ENCODE data around the gene ANKRD13C. TPM values are rescaled to one million over a fixed set of nuclear protein-coding genes. Genes with fewer than 3 reads are reported as not detected.

ANKRD13C gene
- total and polyA plus RNA-seq, 2 of the 4 experiments (the other 2 are of a cell fraction) = 8.3 to 10.9 TPM

DNA sequence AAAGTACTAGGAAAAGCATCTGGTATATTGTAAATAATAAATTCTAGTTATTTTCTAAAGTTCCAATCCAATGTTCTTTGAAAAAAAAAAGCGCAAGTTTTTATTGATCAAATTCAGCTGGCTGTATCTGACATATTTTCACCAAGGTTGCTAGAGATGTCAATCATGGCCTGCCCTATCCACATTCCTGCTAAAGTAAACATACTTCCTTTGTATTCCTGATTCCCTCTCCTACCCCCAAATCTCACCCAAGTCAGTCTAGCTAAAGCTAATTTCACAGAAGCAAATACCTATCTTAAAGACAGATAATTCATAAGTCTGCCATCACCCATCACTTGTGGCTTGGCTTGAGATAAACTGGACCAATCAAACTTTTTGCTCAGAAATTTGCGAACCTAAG lies 21.3 kb downstream of the ANKRD13C start:
- no peak for ATAC-seq (ENCODE audit: low read depth)
- Histone ChIP-seq H2BK5ac (ENCODE audit: low read depth, low read length, poor library complexity, severe bottlenecking) (no peak overlapping the region), H4K91ac (ENCODE audit: insufficient read depth, low read depth, low read length) (no peak overlapping the region), H3K4me3 (ENCODE audit: insufficient read depth, low read depth, low read length) (no peak overlapping the region), H3K27me3 (ENCODE audit: control insufficient read depth, insufficient read depth, low read length) (no peaks in the 10 kb centered on the region), H3K56ac (ENCODE audit: extremely low read depth, insufficient read depth, low read length) (no peak overlapping the region), H2BK15ac (ENCODE audit: low read depth, low read length) (no peak overlapping the region), H2AFZ (replicated peaks; ENCODE audit: low read length, poor library complexity) (no peak overlapping the region), H3K9me1 (ENCODE audit: insufficient read depth, low read length) (no peaks in the 10 kb centered on the region), H3K23ac (ENCODE audit: low read depth, low read length) (no peak overlapping the region), H3K79me1 (ENCODE audit: low read depth in 1 of 2, low read length in 2 of 2) (peaks cover 24 to 54% of the 10 kb centered on the region in 2 experiments), H3K18ac (ENCODE audit: low read depth, low read length) (no peak overlapping the region), H4K20me1 (ENCODE audit: insufficient read depth, low read length) (peaks cover 5% of the 10 kb centered on the region; the same call in 1 of the 2 replicates), H2BK20ac (ENCODE audit: low read depth, low read length) (no peak overlapping the region), H4K5ac (ENCODE audit: low read depth, low read length) (no peak overlapping the region), H3K9ac (ENCODE audit: low read depth, low read length) (no peak overlapping the region), H4K8ac (ENCODE audit: low read depth in 2 of 2, low read length in 2 of 2) (no peak overlapping the region), H3K4ac (ENCODE audit: low read depth, low read length) (no peak overlapping the region), H2AK9ac (replicated peaks; ENCODE audit: low read depth, low read length, poor library complexity) (no peak overlapping the region), H3K9me3 (ENCODE audit: control insufficient read depth, insufficient read depth, low read length) (no peaks in the 10 kb centered on the region), H2BK120ac (ENCODE audit: low read depth, low read length) (no peak overlapping the region), H2AK5ac (ENCODE audit: low read depth, low read length) (no peak overlapping the region), H3K14ac (replicated peaks; ENCODE audit: low read depth, low read length) (no peak overlapping the region), H3K27ac (ENCODE audit: insufficient read depth, low read length) (no peak overlapping the region), H3K4me1 (ENCODE audit: control insufficient read depth, insufficient read depth, low read length) (no peaks in the 10 kb centered on the region; the same call in 1 of the 2 replicates), H3K36me3 (ENCODE audit: control insufficient read depth, insufficient read depth, low read length) (peaks cover 9% of the 10 kb centered on the region), H3K4me2 (ENCODE audit: low read depth, low read length) (no peak overlapping the region)
- CTCF ChIA-PET = interaction anchor here (0.6 kb wide), 1 partner anchor 76 kb away, joined by 4 read pairs; no protein-coding TSS in a partner anchor
- BruUV-seq (replicated peaks) = no TSS peak
- in situ Hi-C loops (cut with MboI; ENCODE audit: low sequenced_read_pairs) = no loop called here
- dilution Hi-C loops (cut with HindIII; ENCODE audit: low sequenced_read_pairs, unreplicated experiment) = no loop called here
- POLR2A ChIA-PET (ENCODE audit: unreplicated experiment) = no interaction called here
- no peak for DNase-seq
- intact Hi-C loops (cut with micrococcal nuclease) = no loop called here
- TF ChIP-seq, protein P1, sequence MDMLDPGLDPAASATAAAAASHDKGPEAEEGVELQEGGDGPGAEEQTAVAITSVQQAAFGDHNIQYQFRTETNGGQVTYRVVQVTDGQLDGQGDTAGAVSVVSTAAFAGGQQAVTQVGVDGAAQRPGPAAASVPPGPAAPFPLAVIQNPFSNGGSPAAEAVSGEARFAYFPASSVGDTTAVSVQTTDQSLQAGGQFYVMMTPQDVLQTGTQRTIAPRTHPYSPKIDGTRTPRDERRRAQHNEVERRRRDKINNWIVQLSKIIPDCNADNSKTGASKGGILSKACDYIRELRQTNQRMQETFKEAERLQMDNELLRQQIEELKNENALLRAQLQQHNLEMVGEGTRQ (IDR thresholded peaks at IDR 0.05; ENCODE audit: low read depth, low read length) = no peak
- no peak for TF ChIP-seq CHD1 (IDR thresholded peaks at IDR 0.05; ENCODE audit: low read depth, low read length)
- TF ChIP-seq FOS (IDR thresholded peaks at IDR 0.05; ENCODE audit: low read depth, low read length) = no peak
- TF ChIP-seq RCOR1 (IDR thresholded peaks at IDR 0.05; ENCODE audit: insufficient replicate concordance, low read length) = no peak
- no peak for TF ChIP-seq SMC3 (IDR thresholded peaks at IDR 0.05; ENCODE audit: low read depth, low read length)
- no peak for TF ChIP-seq RAD21 (IDR thresholded peaks at IDR 0.05; ENCODE audit: low read length)
- TF ChIP-seq, protein P2, sequence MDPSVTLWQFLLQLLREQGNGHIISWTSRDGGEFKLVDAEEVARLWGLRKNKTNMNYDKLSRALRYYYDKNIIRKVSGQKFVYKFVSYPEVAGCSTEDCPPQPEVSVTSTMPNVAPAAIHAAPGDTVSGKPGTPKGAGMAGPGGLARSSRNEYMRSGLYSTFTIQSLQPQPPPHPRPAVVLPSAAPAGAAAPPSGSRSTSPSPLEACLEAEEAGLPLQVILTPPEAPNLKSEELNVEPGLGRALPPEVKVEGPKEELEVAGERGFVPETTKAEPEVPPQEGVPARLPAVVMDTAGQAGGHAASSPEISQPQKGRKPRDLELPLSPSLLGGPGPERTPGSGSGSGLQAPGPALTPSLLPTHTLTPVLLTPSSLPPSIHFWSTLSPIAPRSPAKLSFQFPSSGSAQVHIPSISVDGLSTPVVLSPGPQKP (IDR thresholded peaks at IDR 0.05; ENCODE audit: borderline replicate concordance, low read depth, low read length) = no peak
- TF ChIP-seq MAFK (IDR thresholded peaks at IDR 0.05; ENCODE audit: low read depth, low read length) = no peak
- no peak for TF ChIP-seq NFE2L2 (IDR thresholded peaks at IDR 0.05; ENCODE audit: low read depth, low read length)
- TF ChIP-seq MXI1 (IDR thresholded peaks at IDR 0.05; ENCODE audit: borderline replicate concordance, low read depth, low read length) = no peak
- TF ChIP-seq, protein P3, sequence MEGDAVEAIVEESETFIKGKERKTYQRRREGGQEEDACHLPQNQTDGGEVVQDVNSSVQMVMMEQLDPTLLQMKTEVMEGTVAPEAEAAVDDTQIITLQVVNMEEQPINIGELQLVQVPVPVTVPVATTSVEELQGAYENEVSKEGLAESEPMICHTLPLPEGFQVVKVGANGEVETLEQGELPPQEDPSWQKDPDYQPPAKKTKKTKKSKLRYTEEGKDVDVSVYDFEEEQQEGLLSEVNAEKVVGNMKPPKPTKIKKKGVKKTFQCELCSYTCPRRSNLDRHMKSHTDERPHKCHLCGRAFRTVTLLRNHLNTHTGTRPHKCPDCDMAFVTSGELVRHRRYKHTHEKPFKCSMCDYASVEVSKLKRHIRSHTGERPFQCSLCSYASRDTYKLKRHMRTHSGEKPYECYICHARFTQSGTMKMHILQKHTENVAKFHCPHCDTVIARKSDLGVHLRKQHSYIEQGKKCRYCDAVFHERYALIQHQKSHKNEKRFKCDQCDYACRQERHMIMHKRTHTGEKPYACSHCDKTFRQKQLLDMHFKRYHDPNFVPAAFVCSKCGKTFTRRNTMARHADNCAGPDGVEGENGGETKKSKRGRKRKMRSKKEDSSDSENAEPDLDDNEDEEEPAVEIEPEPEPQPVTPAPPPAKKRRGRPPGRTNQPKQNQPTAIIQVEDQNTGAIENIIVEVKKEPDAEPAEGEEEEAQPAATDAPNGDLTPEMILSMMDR (conservative IDR thresholded peaks at IDR 0.05; ENCODE audit: low read depth, low read length) = no peak
- no peak for TF ChIP-seq CEBPB (IDR thresholded peaks at IDR 0.05; ENCODE audit: low read depth, low read length)
- no peak for TF ChIP-seq POLR2A (IDR thresholded peaks at IDR 0.05; ENCODE audit: low read depth, low read length)
- TF ChIP-seq BHLHE40 (IDR thresholded peaks at IDR 0.05; ENCODE audit: low read depth, low read length) = no peak
- TF ChIP-seq RFX5 (IDR thresholded peaks at IDR 0.05; ENCODE audit: low read depth, low read length) = no peak
- no peak for TF ChIP-seq MAZ (IDR thresholded peaks at IDR 0.05; ENCODE audit: borderline replicate concordance, low read depth, low read length)
- no CpG with 5 or more reads among the region's 2 CpGs for WGBS, 2 experiments (ENCODE audit: extremely low coverage in 2 of 2, insufficient read length in 1 of 2)
